Transverse colon (tissue), 4 donors: ENCODE results near the gene MACROD1. TPM values are rescaled to one million over a fixed set of nuclear protein-coding genes. Genes with fewer than 3 reads are reported as not detected.
A peak's percentile ranks its signal among the peaks of the same experiment; 100 is the strongest.

Experiments
- DNase-seq: peaks from one replicate; pipeline ENCODE4 v3.0.0-alpha.2; 2019
- H3K27ac ChIP-seq, 4 donors: fragments of 200-600 bp; sonication (generic); 2 replicates each; pipeline ENCODE4 v1.5.1; 2016 to 2018; ENCODE audit warnings: inconsistent platforms in 4 of 4
- H3K27me3 ChIP-seq: fragments of 200-600 bp; sonication (generic); 2 replicates; pipeline ENCODE4 v1.5.1; 2017; ENCODE audit warnings: inconsistent platforms
- H3K36me3 ChIP-seq, 4 donors: fragments of 200-600 bp; sonication (generic); 2 replicates each; pipeline ENCODE4 v1.5.1; 2017 to 2019; ENCODE audit warnings: inconsistent platforms in 4 of 4
- H3K4me1 ChIP-seq, 4 donors: fragments of 200-600 bp; sonication (generic); 2 replicates each; pipeline ENCODE4 v1.5.1; 2017 to 2020; ENCODE audit warnings: inconsistent platforms in 4 of 4
- H3K4me3 ChIP-seq, 4 donors: fragments of 200-600 bp; sonication (generic); 1 replicate in 1 of 4; 2 replicates in 3 of 4; pipeline versions ENCODE4 v1.5.1 to v1.6.1; 2017 to 2019; ENCODE audit warnings: inconsistent platforms in 4 of 4
- H3K9me3 ChIP-seq, 2 donors: fragments of 200-600 bp; sonication (generic); 2 replicates each; pipeline ENCODE4 v1.5.1; 2017 to 2019; ENCODE audit warnings: inconsistent platforms in 2 of 2
- EP300 ChIP-seq: sonication (generic); formaldehyde crosslinking; IDR thresholded peaks from one replicate; pipeline ENCODE4 v1.6.1; 2017; ENCODE audit warnings: antibody characterized with exemption, low read depth
- POLR2A ChIP-seq: fragments of 450-650 bp; IDR thresholded peaks from one replicate; pipeline ENCODE4 v1.6.1; 2016; ENCODE audit warnings: antibody characterized with exemption, mild to moderate bottlenecking, moderate library complexity
- POLR2AphosphoS5 ChIP-seq, 3 donors: sonication (generic); formaldehyde crosslinking; IDR thresholded peaks; one replicate each; pipeline ENCODE4 v1.6.1; 2016; ENCODE audit warnings: antibody characterized with exemption in 3 of 3
- WGBS, 2 donors: methylation state at CpG; one replicate each; pipeline ENCODE4 v1.1.5; 2018; ENCODE audit warnings: low coverage in 1 of 2; 5-methylcytosine and 5-hydroxymethylcytosine counted together
- in situ Hi-C, 4 donors: fragments of 200-750 bp; cut with MboI; loops; one replicate each; pipeline versions ENCODE4 v1.15.0 to v1.15.1; 2017; ENCODE audit warnings: low sequenced_read_pairs in 3 of 4, low pct_ligation_motif_present in 1 of 4, low pct_unique_long_range_greater_than_20kb in 1 of 4
- intact Hi-C: fragments of 100-400 bp; cut with DNase I; formaldehyde crosslinking; loops from one replicate; pipeline ENCODE4 v1.15.1; 2023; ENCODE audit warnings: low total_unique reads
- total RNA-seq, 4 donors: library from RNA; depleted of rRNA; stranded (reverse); fragments of >200 nt; gene quantifications; one replicate each; pipeline ENCODE4 v1.1.0, GENCODE V29; 2016
- TF ChIP-seq, protein P1 (sequence below), 5 experiments: fragments of 200-600 bp in 3 of 5; fragments of 450-650 bp in 2 of 5; sonication (generic) in 3 of 5; IDR thresholded peaks; 1 replicate in 2 of 5; 2 replicates in 3 of 5; pipeline ENCODE4 v1.5.1; 2016 to 2017; ENCODE audit warnings: antibody characterized with exemption in 5 of 5, inconsistent platforms in 3 of 5, mild to moderate bottlenecking in 2 of 5, moderate library complexity in 1 of 5

Gene MACROD1
- total RNA-seq, 4 donors from 2014 or later = 42.9 to 50.7 (median 50.1) TPM

DNA sequence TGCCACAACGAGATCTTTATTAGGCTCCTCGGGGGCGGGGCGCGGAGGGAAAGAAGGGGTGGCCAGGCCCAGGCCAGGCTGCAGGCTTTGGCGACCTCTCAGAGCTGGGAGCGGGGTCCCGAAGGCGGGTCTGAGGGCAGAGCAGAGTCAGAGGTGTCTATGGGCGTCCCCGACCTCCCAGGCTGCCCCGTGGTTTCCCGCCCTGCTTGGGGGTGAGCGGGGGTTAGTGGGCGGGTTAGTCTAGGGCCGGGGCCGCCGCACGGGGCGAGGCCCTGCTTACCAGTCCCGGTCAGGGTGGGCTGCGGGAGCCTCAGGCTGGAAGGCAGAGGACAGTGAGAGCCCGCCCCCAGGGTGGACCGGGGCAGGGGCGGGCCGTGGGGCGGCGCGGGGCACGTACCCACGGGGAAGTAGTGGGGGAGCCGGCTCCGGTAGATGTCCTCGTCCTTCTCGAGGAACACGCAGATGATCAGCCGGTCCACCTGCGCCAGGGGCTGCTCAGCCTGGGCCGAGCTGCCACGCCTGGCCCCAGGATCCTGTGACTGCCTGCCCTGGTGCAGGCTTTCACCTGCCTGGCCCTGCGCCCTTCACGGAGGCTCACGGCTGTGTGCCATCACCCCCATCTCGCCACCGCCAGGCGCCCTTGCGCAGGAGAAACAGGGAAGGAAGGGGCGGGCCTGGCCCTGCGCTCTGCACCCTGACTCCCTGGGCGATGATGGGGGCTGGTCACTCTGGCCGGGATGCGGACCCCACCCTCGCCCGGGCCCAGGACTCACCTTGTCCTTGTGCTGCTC lies 167.2 kb downstream of the MACROD1 start:
- 82% methylated on average over 25 of the region's 54 CpGs; no CpG with 5 or more reads in 1 of the 2 donors for WGBS, 2 donors
- Histone ChIP-seq H3K9me3 (no peaks in the 10 kb centered on the region), H3K4me3 (peak overlapping the region in 2 of 4 donors; percentile 29 to 47), H3K27ac (no peak overlapping the region), H3K36me3 (peaks cover 0 to 13% (median 6%) of the 10 kb centered on the region in 4 donors), H3K4me1 (peaks cover 18 to 27% (median 22%) of the 10 kb centered on the region in 4 donors), H3K27me3 (no peaks in the 10 kb centered on the region)
- TF ChIP-seq POLR2AphosphoS5 (IDR thresholded peaks at IDR 0.05) (no peak), POLR2A (no peak), EP300 (no peak)
- TF ChIP-seq, protein P1, sequence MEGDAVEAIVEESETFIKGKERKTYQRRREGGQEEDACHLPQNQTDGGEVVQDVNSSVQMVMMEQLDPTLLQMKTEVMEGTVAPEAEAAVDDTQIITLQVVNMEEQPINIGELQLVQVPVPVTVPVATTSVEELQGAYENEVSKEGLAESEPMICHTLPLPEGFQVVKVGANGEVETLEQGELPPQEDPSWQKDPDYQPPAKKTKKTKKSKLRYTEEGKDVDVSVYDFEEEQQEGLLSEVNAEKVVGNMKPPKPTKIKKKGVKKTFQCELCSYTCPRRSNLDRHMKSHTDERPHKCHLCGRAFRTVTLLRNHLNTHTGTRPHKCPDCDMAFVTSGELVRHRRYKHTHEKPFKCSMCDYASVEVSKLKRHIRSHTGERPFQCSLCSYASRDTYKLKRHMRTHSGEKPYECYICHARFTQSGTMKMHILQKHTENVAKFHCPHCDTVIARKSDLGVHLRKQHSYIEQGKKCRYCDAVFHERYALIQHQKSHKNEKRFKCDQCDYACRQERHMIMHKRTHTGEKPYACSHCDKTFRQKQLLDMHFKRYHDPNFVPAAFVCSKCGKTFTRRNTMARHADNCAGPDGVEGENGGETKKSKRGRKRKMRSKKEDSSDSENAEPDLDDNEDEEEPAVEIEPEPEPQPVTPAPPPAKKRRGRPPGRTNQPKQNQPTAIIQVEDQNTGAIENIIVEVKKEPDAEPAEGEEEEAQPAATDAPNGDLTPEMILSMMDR (IDR thresholded peaks at IDR 0.05) = no peak
- in situ Hi-C loops (loop anchor here in 3 of 4 donors (10.0 kb wide), 2 partner anchors 146 to 156 kb away; no protein-coding TSS in a partner anchor), intact Hi-C loops (no loop called here)
- no peak for DNase-seq

DNA sequence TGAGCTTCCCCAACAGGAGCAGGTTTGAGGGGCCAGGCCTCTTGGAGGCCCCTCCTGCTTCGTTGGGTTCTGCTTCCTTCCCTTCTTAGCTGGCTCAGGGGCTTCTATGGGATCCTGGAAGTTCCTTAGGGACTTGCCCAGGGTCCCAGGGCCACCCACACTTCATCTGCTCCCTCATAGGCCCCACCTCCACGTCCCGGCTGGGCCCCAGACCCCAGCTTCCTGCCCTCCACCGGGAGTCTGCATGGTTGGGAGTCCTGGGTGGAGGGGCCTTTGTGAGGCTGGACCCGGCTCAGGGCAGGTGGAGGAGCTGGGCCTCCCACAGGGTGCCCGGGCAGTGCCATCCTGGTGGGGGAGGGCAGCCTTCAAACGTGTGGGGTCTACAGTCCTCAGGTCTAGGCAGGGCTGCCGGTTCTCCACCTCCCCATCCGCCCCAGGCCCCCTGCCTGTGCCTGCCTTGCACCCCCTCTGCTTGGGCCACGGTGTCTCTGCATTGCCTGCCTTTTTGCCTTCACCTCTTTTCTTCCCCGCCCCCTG lies 168.0 kb downstream of the MACROD1 start:
- intact Hi-C loops = no loop called here
- Histone ChIP-seq H3K27ac (no peak overlapping the region), H3K36me3 (peaks cover 0 to 13% (median 6%) of the 10 kb centered on the region in 4 donors), H3K4me1 (peaks cover 18 to 27% (median 22%) of the 10 kb centered on the region in 4 donors), H3K27me3 (no peaks in the 10 kb centered on the region), H3K9me3 (no peaks in the 10 kb centered on the region), H3K4me3 (no peak overlapping the region)
- TF ChIP-seq POLR2A (no peak), POLR2AphosphoS5 (IDR thresholded peaks at IDR 0.05) (no peak), EP300 (no peak)
- TF ChIP-seq, protein P1 (IDR thresholded peaks at IDR 0.05) = no peak
- DNase-seq = no peak
- in situ Hi-C loops = loop anchor here in 3 of 4 donors (10.0 kb wide), 2 partner anchors 147 to 157 kb away; no protein-coding TSS in a partner anchor
- WGBS, 2 donors = 74% methylated on average over 10 of the region's 11 CpGs; no CpG with 5 or more reads in 1 of the 2 donors

DNA sequence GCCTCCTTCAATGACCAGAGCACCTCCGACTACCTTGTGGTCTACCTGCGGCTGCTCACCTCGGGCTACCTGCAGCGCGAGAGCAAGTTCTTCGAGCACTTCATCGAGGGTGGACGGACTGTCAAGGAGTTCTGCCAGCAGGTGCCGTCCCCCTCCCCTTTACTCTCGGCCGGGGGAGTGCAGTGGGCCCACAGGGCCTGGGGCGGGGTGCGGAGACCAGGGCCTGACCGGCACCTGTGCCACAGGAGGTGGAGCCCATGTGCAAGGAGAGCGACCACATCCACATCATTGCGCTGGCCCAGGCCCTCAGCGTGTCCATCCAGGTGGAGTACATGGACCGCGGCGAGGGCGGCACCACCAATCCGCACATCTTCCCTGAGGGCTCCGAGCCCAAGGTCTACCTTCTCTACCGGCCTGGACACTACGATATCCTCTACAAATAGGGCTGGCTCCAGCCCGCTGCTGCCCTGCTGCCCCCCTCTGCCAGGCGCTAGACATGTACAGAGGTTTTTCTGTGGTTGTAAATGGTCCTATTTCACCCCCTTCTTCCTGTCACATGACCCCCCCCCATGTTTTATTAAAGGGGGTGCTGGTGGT lies 168.7 kb downstream of the MACROD1 start:
- 94% methylated on average over 27 of the region's 27 CpGs; no CpG with 5 or more reads in 1 of the 2 donors for WGBS, 2 donors
- TF ChIP-seq POLR2A (no peak), POLR2AphosphoS5 (IDR thresholded peaks at IDR 0.05) (no peak), EP300 (no peak)
- TF ChIP-seq, protein P1 (IDR thresholded peaks at IDR 0.05) = no peak
- in situ Hi-C loops (loop anchor here in 3 of 4 donors (10.0 kb wide), 2 partner anchors 148 to 158 kb away; no protein-coding TSS in a partner anchor), intact Hi-C loops (no loop called here)
- H3K9me3 ChIP-seq = no peaks in the 10 kb centered on the region
- no peaks in the 10 kb centered on the region for H3K27me3 ChIP-seq
- peaks cover 0 to 13% (median 6%) of the 10 kb centered on the region in 4 donors for H3K36me3 ChIP-seq
- H3K4me1 ChIP-seq = peaks cover 18 to 27% (median 22%) of the 10 kb centered on the region in 4 donors
- no peak overlapping the region for H3K4me3 ChIP-seq
- H3K27ac ChIP-seq = no peak overlapping the region
- no peak for DNase-seq

DNA sequence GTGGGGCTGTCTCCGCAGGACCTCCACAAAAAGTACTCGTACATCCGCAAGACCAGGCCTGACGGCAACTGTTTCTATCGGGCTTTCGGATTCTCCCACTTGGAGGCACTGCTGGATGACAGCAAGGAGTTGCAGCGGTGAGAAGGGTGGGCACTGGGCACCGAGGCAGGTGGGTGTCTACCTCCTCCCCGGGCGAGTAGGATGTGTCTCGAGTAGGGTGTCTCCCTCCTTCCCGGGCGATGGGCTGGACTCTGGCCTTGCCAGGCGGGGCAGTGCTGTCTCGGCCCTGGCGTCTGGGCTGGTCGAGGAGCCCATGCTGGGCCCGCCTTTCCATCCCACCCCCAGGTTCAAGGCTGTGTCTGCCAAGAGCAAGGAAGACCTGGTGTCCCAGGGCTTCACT lies 169.4 kb downstream of the MACROD1 start:
- H3K36me3 ChIP-seq = peaks cover 0 to 13% (median 6%) of the 10 kb centered on the region in 4 donors
- DNase-seq = no peak
- no peaks in the 10 kb centered on the region for H3K9me3 ChIP-seq
- WGBS, 2 donors = 75% methylated on average over 18 of the region's 18 CpGs; no CpG with 5 or more reads in 1 of the 2 donors
- H3K4me3 ChIP-seq = no peak overlapping the region
- TF ChIP-seq POLR2AphosphoS5 (IDR thresholded peaks at IDR 0.05) = no peak
- no peak for TF ChIP-seq POLR2A
- TF ChIP-seq, protein P1 (IDR thresholded peaks at IDR 0.05) = no peak
- TF ChIP-seq EP300 = no peak
- no peaks in the 10 kb centered on the region for H3K27me3 ChIP-seq
- H3K4me1 ChIP-seq = peaks cover 18 to 27% (median 22%) of the 10 kb centered on the region in 4 donors
- intact Hi-C loops = no loop called here
- H3K27ac ChIP-seq = no peak overlapping the region
- in situ Hi-C loops = loop anchor here in 3 of 4 donors (10.0 kb wide), 2 partner anchors 148 to 158 kb away; no protein-coding TSS in a partner anchor
